ENCODE results near the gene MCTP2. TPM values are rescaled to one million over a fixed set of nuclear protein-coding genes. Genes with fewer than 3 reads are reported as not detected.

The MCTP2 gene
- total RNA-seq, 1 experiment from 2014 or later = 1.3 TPM

DNA sequence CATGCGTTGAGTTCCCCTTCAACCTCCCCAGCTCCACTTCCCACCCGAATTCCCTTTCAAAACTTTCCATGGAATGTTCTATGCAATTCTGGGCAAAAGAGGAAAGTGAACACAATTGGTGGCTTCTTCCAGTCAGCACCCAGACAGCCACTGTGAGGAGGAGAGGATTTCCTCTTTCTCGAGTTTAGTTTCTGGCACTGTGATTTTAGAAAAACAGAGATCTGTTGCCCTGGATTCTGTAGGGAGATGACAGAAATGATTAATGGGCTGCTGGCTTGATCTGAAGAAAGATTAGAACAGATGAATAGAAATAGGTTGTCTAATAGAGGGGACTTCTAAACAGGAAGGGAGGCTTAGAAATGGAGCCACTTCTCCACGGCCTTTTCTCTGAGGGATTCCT lies 172.0 kb downstream of the MCTP2 start:
- Histone ChIP-seq H4K8ac (replicated peaks; ENCODE audit: insufficient read length, low read depth, low read length) (no peak overlapping the region), H3K79me2 (ENCODE audit: insufficient read depth, low read length) (no peaks in the 10 kb centered on the region), H2AFZ (ENCODE audit: low read length) (no peak overlapping the region), H2BK20ac (ENCODE audit: low read depth, low read length, poor library complexity, severe bottlenecking) (no peak overlapping the region), H3K18ac (ENCODE audit: insufficient read length, low read depth, low read length) (no peak overlapping the region), H3K23ac (ENCODE audit: insufficient read length, low read depth, low read length) (no peak overlapping the region), H3K56ac (ENCODE audit: insufficient read length, low read depth, low read length) (no peak overlapping the region), H3K4me2 (ENCODE audit: insufficient read depth, insufficient read length, low read length) (no peak overlapping the region), H3K14ac (ENCODE audit: insufficient read depth, low read length) (no peak overlapping the region), H2AK5ac (ENCODE audit: insufficient read length, low read length) (no peak overlapping the region), H4K91ac (ENCODE audit: insufficient read length, low read depth, low read length) (no peak overlapping the region), H3K23me2 (ENCODE audit: insufficient read length, low read depth, low read length, poor library complexity, severe bottlenecking) (no peaks in the 10 kb centered on the region), H4K20me1 (ENCODE audit: control insufficient read depth, insufficient read depth, insufficient read length) (no peaks in the 10 kb centered on the region), H2BK15ac (ENCODE audit: low read depth, low read length) (no peak overlapping the region), H3K27me3 (ENCODE audit: insufficient read depth, low read length) (no peaks in the 10 kb centered on the region), H2BK120ac (ENCODE audit: low read depth, low read length, poor library complexity, severe bottlenecking) (no peak overlapping the region), H2BK5ac (ENCODE audit: insufficient read length, low read length) (no peak overlapping the region), H2BK12ac (ENCODE audit: insufficient read length, low read depth, low read length) (no peak overlapping the region), H3K9me3 (ENCODE audit: control insufficient read depth, low read depth, low read length) (no peaks in the 10 kb centered on the region), H3K27ac (ENCODE audit: insufficient read length, low read depth, low read length) (no peak overlapping the region), H3T11ph (ENCODE audit: low read length) (no peak overlapping the region), H3K4me1 (ENCODE audit: insufficient read depth, low read length) (peaks cover 6% of the 10 kb centered on the region; the same call in 1 of the 2 replicates), H3K9ac (ENCODE audit: extremely low read depth, insufficient read length, low read length) (no peak overlapping the region), H3K79me1 (ENCODE audit: insufficient read depth, low read depth, low read length, poor library complexity, severe bottlenecking) (no peaks in the 10 kb centered on the region), H4K5ac (ENCODE audit: insufficient read length, low read depth, low read length) (no peak overlapping the region), H3K4ac (ENCODE audit: low read depth, low read length) (no peak overlapping the region)
- Mint-ChIP-seq H3K9me3 (no peaks in the 10 kb centered on the region), H3K36me3 (ENCODE audit: insufficient read depth in 1 of 3, low read depth in 3 of 3) (no peaks in the 10 kb centered on the region), H3K4me3 (no peak overlapping the region), H3K4me1 (peaks cover 17% of the 10 kb centered on the region in 2 experiments), H3K27me3 (ENCODE audit: low read depth) (no peaks in the 10 kb centered on the region), H3K27ac (peak overlapping the region in 1 of 3 experiments; percentile 10; a peak in 1 of 7 replicates)
- TF ChIP-seq, protein P1, sequence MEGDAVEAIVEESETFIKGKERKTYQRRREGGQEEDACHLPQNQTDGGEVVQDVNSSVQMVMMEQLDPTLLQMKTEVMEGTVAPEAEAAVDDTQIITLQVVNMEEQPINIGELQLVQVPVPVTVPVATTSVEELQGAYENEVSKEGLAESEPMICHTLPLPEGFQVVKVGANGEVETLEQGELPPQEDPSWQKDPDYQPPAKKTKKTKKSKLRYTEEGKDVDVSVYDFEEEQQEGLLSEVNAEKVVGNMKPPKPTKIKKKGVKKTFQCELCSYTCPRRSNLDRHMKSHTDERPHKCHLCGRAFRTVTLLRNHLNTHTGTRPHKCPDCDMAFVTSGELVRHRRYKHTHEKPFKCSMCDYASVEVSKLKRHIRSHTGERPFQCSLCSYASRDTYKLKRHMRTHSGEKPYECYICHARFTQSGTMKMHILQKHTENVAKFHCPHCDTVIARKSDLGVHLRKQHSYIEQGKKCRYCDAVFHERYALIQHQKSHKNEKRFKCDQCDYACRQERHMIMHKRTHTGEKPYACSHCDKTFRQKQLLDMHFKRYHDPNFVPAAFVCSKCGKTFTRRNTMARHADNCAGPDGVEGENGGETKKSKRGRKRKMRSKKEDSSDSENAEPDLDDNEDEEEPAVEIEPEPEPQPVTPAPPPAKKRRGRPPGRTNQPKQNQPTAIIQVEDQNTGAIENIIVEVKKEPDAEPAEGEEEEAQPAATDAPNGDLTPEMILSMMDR (conservative IDR thresholded peaks at IDR 0.05) = no peak
- no CpG with 5 or more reads among the region's 4 CpGs for WGBS (ENCODE audit: extremely low coverage, insufficient read length, low lambda C conversion rate)
- DNase-seq = no peak

Measured in H9 (cell line).